Bronchial epithelial cell (primary cell): Measurements from ENCODE around the gene MYO1H. TPM values are rescaled to one million over a fixed set of nuclear protein-coding genes. Genes with fewer than 3 reads are reported as not detected.

Experiments
- DNase-seq: peaks from one replicate; pipeline ENCODE4 v3.0.0-alpha.2; 2010; ENCODE audit warnings: low read depth
- FAIRE-seq: peaks from 2 replicates; lab custom pipeline; 2011; peaks lifted over from hg19 to GRCh38; lab: Jason Lieb, UNC
- H3K27me3 ChIP-seq: 2 replicates; pipeline ENCODE4 v1.5.1; 2011; ENCODE audit warnings: low read length; ENCODE audit not compliant: control insufficient read depth, insufficient read depth
- H3K36me3 ChIP-seq: 2 replicates; pipeline ENCODE4 v1.5.1; 2011; ENCODE audit warnings: low read length; ENCODE audit not compliant: control insufficient read depth, insufficient read depth
- H3K4me3 ChIP-seq: 2 replicates; pipeline ENCODE4 v1.5.1; 2011; ENCODE audit warnings: mild to moderate bottlenecking, low read depth, low read length, control low read depth
- CTCF ChIP-seq: IDR thresholded peaks from 2 replicates; pipeline ENCODE4 v1.5.1; 2011; ENCODE audit warnings: mild to moderate bottlenecking, moderate library complexity, low read length, control low read depth, inconsistent platforms; ENCODE audit not compliant: insufficient read depth, severe bottlenecking
- total RNA-seq: library from RNA; depleted of rRNA; stranded (reverse); fragments of >200 nt; gene quantifications from 2 replicates; pipeline ENCODE4 v1.2.1, GENCODE V29; 2014

The MYO1H gene
- 0.13 TPM in 1 of 2 replicates, not detected in the other for total RNA-seq

- DNase-seq (no peak), FAIRE-seq (no peak)
- H3K4me3 ChIP-seq, result no peak within 1 kb of the TSS
- no peaks in the 10 kb centered on the region for H3K27me3 ChIP-seq
- no peak for TF ChIP-seq CTCF
- no peaks in the 10 kb centered on the region for H3K36me3 ChIP-seq
Measured at GRCh38 chr12:109347589-109347988, at the start of gene MYO1H. Gene MYO1H (plus strand): TSS chr12:109347900. CDS start chr12:109347961, 61 bp downstream.

- DNase-seq (no peak), FAIRE-seq (no peak)
Measured at GRCh38 chr12:109299849-109300248, 47.9 kb upstream of the MYO1H start.

GRCh38 chr12:109301643-109302168 is 46.0 kb upstream of the MYO1H start:
- no peaks in the 10 kb centered on the region for H3K36me3 ChIP-seq
- no peak for TF ChIP-seq CTCF
- no peak overlapping the region for H3K4me3 ChIP-seq
- peaks cover 5% of the 10 kb centered on the region for H3K27me3 ChIP-seq
- no peak for DNase-seq
- no peak for FAIRE-seq

More at GRCh38 chr12:109299849-109300248, 47.9 kb upstream of the MYO1H start:
- Histone ChIP-seq H3K36me3 (no peaks in the 10 kb centered on the region), H3K4me3 (no peak overlapping the region), H3K27me3 (peaks cover 1% of the 10 kb centered on the region)
- no peak for TF ChIP-seq CTCF

GRCh38 chr12:109302358-109302757 is 45.3 kb upstream of the MYO1H start:
- TF ChIP-seq CTCF, result peak; percentile 37
- Histone ChIP-seq H3K27me3 (peaks cover 10% of the 10 kb centered on the region), H3K4me3 (no peak overlapping the region), H3K36me3 (no peaks in the 10 kb centered on the region)
- DNase-seq, result peak; percentile 51
- FAIRE-seq, result no peak

GRCh38 chr12:109302770-109303169 is 44.9 kb upstream of the MYO1H start:
- H3K36me3 ChIP-seq, result no peaks in the 10 kb centered on the region
- no peak overlapping the region for H3K4me3 ChIP-seq
- H3K27me3 ChIP-seq, result peaks cover 11% of the 10 kb centered on the region
- no peak for TF ChIP-seq CTCF
- FAIRE-seq (no peak), DNase-seq (no peak)

GRCh38 chr12:109304485-109304884 is 43.2 kb upstream of the MYO1H start:
- Histone ChIP-seq H3K27me3 (peaks cover 25% of the 10 kb centered on the region), H3K36me3 (no peaks in the 10 kb centered on the region), H3K4me3 (no peak overlapping the region)
- no peak for DNase-seq
- TF ChIP-seq CTCF, result no peak
- FAIRE-seq, result no peak
